Kidney (tissue), 14 donors: ENCODE data around the gene GIPC2. TPM values are rescaled to one million over a fixed set of nuclear protein-coding genes. Genes with fewer than 3 reads are reported as not detected.
"Not testable (repeated sequence)": the region's sequence is repeated elsewhere in the genome, so short reads cannot be mapped to it uniquely, and the experiment has no call there.

ENCODE experiments used
- DNase-seq, 5 donors: peaks; one replicate each; pipeline ENCODE4 v3.0.0-alpha.2; 2013 to 2020
- FAIRE-seq: peaks from 2 replicates; lab custom pipeline; 2012; peaks lifted over from hg19 to GRCh38; lab: Jason Lieb, UNC
- H3K27ac ChIP-seq, 2 donors: one replicate each; pipeline ENCODE4 v1.7.0; 2013; ENCODE audit warnings: low read depth in 2 of 2, low read length in 2 of 2, inconsistent platforms in 1 of 2
- H3K27me3 ChIP-seq: one replicate; pipeline ENCODE4 v1.7.1; 2013; ENCODE audit warnings: low read length, inconsistent platforms; ENCODE audit not compliant: control insufficient read depth, insufficient read depth
- H3K36me3 ChIP-seq, 3 donors: one replicate each; pipeline versions ENCODE4 v1.7.0 to v1.7.1; 2013; ENCODE audit warnings: low read length in 3 of 3, control low read depth in 1 of 3, inconsistent platforms in 1 of 3; ENCODE audit not compliant: insufficient read depth in 3 of 3, control insufficient read depth in 2 of 3
- H3K4me1 ChIP-seq, 3 donors: one replicate each; pipeline versions ENCODE4 v1.7.0 to v1.7.1; 2013; ENCODE audit warnings: low read length in 3 of 3, inconsistent platforms in 1 of 3, low read depth in 1 of 3; ENCODE audit not compliant: control insufficient read depth in 2 of 3, insufficient read depth in 2 of 3
- H3K4me3 ChIP-seq, 3 donors: one replicate each; pipeline versions ENCODE4 v1.7.0 to v1.8.1; 2013; ENCODE audit warnings: low read length in 3 of 3, control low read depth in 1 of 3, inconsistent platforms in 1 of 3
- H3K9ac ChIP-seq, 3 donors: one replicate each; pipeline versions ENCODE4 v1.7.0 to v1.7.1; 2013; ENCODE audit warnings: low read length in 3 of 3, control low read depth in 1 of 3, inconsistent platforms in 1 of 3
- H3K9me3 ChIP-seq, 3 donors: one replicate each; pipeline versions ENCODE4 v1.7.0 to v1.7.1; 2013; ENCODE audit warnings: low read length in 3 of 3, control low read depth in 1 of 3, inconsistent platforms in 1 of 3; ENCODE audit not compliant: control insufficient read depth in 2 of 3, insufficient read depth in 1 of 3
- intact Hi-C: fragments of 100-400 bp; cut with DNase I; formaldehyde crosslinking; loops from one replicate; pipeline ENCODE4 v1.11.1; 2022
- polyA plus RNA-seq: library from polyadenylated mRNA; stranded (reverse); fragments of 350-450 nt; fragmentation: Illumina TruSeq; extraction: RNeasy Lipid Tissue Mini Kit (QIAGEN cat#74804); gene quantifications from one replicate; pipeline ENCODE4 v1.2.3, GENCODE V29; 2014; ENCODE audit warnings: low read depth, low replicate concordance; ENCODE audit not compliant: insufficient read depth
- total RNA-seq: library from RNA; stranded (reverse); fragmentation: NEBNext Ultra II Directional; extraction: Animal tissue kit (Norgen Biotek cat#: 25700); gene quantifications from one replicate; pipeline ENCODE4 v1.2.1, GENCODE V29; 2021
- TF ChIP-seq, protein P1 (sequence below): IDR thresholded peaks from 3 replicates; pipeline ENCODE4 v1.5.1; 2012; ENCODE audit warnings: mild to moderate bottlenecking, moderate library complexity, borderline replicate concordance; ENCODE audit not compliant: insufficient read depth; ENCODE audit errors: extremely low read depth
- donor health status: control.
- donor health status: control.
- donor health status: control.
- donor health status: control.
- donor health status: control.
- donor health status: DM: yes; HTN: yes; CAD: no.
- donor health status: Normal renal cell carcinoma (clear cell type).

Gene GIPC2
- total and polyA plus RNA-seq, 2 donors from 2014 or later: 10.7 to 20.3 TPM

GRCh38 chr1:78102082-78102481 is 56.3 kb downstream of the GIPC2 start:
- no peaks in the 10 kb centered on the region for H3K36me3 ChIP-seq
- no peaks in the 10 kb centered on the region for H3K27me3 ChIP-seq
- no peak overlapping the region for H3K9ac ChIP-seq
- H3K27ac ChIP-seq: no peak overlapping the region
- TF ChIP-seq, protein P1, sequence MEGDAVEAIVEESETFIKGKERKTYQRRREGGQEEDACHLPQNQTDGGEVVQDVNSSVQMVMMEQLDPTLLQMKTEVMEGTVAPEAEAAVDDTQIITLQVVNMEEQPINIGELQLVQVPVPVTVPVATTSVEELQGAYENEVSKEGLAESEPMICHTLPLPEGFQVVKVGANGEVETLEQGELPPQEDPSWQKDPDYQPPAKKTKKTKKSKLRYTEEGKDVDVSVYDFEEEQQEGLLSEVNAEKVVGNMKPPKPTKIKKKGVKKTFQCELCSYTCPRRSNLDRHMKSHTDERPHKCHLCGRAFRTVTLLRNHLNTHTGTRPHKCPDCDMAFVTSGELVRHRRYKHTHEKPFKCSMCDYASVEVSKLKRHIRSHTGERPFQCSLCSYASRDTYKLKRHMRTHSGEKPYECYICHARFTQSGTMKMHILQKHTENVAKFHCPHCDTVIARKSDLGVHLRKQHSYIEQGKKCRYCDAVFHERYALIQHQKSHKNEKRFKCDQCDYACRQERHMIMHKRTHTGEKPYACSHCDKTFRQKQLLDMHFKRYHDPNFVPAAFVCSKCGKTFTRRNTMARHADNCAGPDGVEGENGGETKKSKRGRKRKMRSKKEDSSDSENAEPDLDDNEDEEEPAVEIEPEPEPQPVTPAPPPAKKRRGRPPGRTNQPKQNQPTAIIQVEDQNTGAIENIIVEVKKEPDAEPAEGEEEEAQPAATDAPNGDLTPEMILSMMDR: no peak
- H3K4me1 ChIP-seq: no peaks in the 10 kb centered on the region
- no peak for DNase-seq
- H3K4me3 ChIP-seq: no peak overlapping the region
- H3K9me3 ChIP-seq: no peaks in the 10 kb centered on the region
- intact Hi-C loops: no loop called here
- no peak for FAIRE-seq

- H3K36me3 ChIP-seq: no peaks in the 10 kb centered on the region
- TF ChIP-seq, protein P1: no peak
- no peak overlapping the region for H3K4me3 ChIP-seq
- no peaks in the 10 kb centered on the region for H3K27me3 ChIP-seq
- intact Hi-C loops: no loop called here
- no peak overlapping the region for H3K27ac ChIP-seq
- H3K9ac ChIP-seq: no peak overlapping the region
- DNase-seq (no peak), FAIRE-seq (no peak)
- H3K4me1 ChIP-seq: no peaks in the 10 kb centered on the region
- H3K9me3 ChIP-seq: no peaks in the 10 kb centered on the region
Measured at GRCh38 chr1:78102916-78103315, 57.1 kb downstream of the GIPC2 start.

DNA sequence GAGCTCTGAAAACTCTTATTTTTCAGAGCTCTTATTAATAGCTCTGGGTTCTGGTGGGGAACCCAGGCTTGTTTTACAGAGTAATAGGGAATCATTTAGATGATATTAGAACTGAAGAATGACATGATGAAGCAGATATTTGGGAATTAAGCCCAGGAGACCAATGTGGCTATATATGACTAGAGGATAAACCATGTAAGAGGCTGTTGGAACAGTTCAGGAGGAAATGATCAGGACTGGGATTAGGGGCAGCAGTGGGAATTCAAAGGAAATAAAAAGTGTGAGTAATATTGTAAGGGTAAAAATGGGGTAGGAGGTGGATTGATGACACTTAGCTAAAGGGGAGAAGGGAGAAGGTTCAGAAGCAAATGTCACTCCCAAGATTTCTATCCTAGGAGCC is 58.6 kb downstream of the GIPC2 start:
- DNase-seq (no peak), FAIRE-seq (no peak)
- intact Hi-C loops: no loop called here

DNA sequence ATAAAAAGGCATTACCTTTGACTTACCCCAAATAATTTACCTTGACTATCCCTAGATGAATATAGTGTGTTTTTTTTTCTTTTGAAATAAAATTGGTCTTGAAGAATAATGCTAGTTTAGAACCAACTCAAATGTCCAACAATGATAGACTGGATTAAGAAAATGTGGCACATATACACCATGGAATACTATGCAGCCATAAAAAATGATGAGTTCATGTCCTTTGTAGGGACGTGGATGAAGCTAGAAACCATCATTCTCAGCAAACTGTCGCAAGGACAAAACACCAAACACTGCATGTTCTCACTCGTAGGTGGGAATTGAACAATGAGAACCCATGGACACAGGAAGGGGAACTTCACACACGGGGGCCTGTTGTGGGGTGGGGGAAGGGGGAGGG is 63.9 kb downstream of the GIPC2 start:
- H3K4me1 ChIP-seq, FAIRE-seq, H3K27me3 ChIP-seq, H3K36me3 ChIP-seq, DNase-seq, H3K9ac ChIP-seq, H3K4me3 ChIP-seq, H3K27ac ChIP-seq, H3K9me3 ChIP-seq, intact Hi-C loops: not testable (repeated sequence)

More for the DNA sequence above, 58.6 kb downstream of the GIPC2 start:
- Histone ChIP-seq H3K36me3 (no peaks in the 10 kb centered on the region), H3K27ac (no peak overlapping the region), H3K4me1 (no peaks in the 10 kb centered on the region), H3K9ac (no peak overlapping the region), H3K9me3 (no peaks in the 10 kb centered on the region), H3K4me3 (no peak overlapping the region), H3K27me3 (no peaks in the 10 kb centered on the region)
- TF ChIP-seq, protein P1: no peak
